HepG2 (cell line): ENCODE measurements around the gene ILKAP. TPM values are rescaled to one million over a fixed set of nuclear protein-coding genes. Genes with fewer than 3 reads are reported as not detected.

Experiments used
- CEBPB ChIP-seq: IDR thresholded peaks from 2 replicates; pipeline ENCODE4 v1.6.1; 2011; ENCODE audit warnings: low read depth, low read length, improper control_type of control experiment, borderline replicate concordance
- FOXA1 ChIP-seq, 2 experiments: fragments of 450-650 bp in 1 of 2; sonication (generic) in 1 of 2; formaldehyde crosslinking in 1 of 2; IDR thresholded peaks; 2 replicates each; pipeline versions ENCODE4 v1.4.0 to v1.6.1; 2016 to 2020; ENCODE audit warnings: missing genetic modification reagents in 1 of 2
- GPN1 ChIP-seq: sonication (generic); formaldehyde crosslinking; IDR thresholded peaks from 2 replicates; pipeline ENCODE4 v1.5.1; 2020; ENCODE audit warnings: missing genetic modification reagents, borderline replicate concordance
- KLF11 ChIP-seq: IDR thresholded peaks from 2 replicates; pipeline ENCODE4 v1.6.1; 2016; ENCODE audit warnings: missing compliant biosample characterization
- MZF1 ChIP-seq: sonication (generic); formaldehyde crosslinking; IDR thresholded peaks from 2 replicates; pipeline ENCODE4 v1.8.1; 2023; ENCODE audit warnings: mild to moderate bottlenecking, missing genetic modification reagents, borderline replicate concordance
- NFKB2 ChIP-seq: sonication (generic); formaldehyde crosslinking; IDR thresholded peaks from 2 replicates; pipeline ENCODE4 v1.4.0; 2020; ENCODE audit warnings: missing genetic modification reagents, borderline replicate concordance
- PAX8 ChIP-seq: sonication (generic); formaldehyde crosslinking; IDR thresholded peaks from 2 replicates; pipeline ENCODE4 v1.8.0; 2022; ENCODE audit warnings: mild to moderate bottlenecking, missing genetic modification reagents, borderline replicate concordance
- PAXIP1 ChIP-seq: sonication (generic); formaldehyde crosslinking; conservative IDR thresholded peaks from 2 replicates; pipeline ENCODE4 v1.4.0; 2020; ENCODE audit warnings: mild to moderate bottlenecking, missing genetic modification reagents, moderate library complexity
- SIX4 ChIP-seq: sonication (generic); formaldehyde crosslinking; IDR thresholded peaks from 2 replicates; pipeline ENCODE4 v1.4.0; 2020; ENCODE audit warnings: missing genetic modification reagents
- SNRNP70 ChIP-seq: fragments of 200-400 bp; formaldehyde crosslinking; IDR thresholded peaks from 2 replicates; pipeline ENCODE4 v1.6.1; 2017; ENCODE audit warnings: mild to moderate bottlenecking, low read depth, low read length, moderate library complexity
- SP140L ChIP-seq: sonication (generic); formaldehyde crosslinking; IDR thresholded peaks from 2 replicates; pipeline ENCODE4 v1.4.0; 2020; ENCODE audit warnings: missing genetic modification reagents, borderline replicate concordance
- TFDP2 ChIP-seq: sonication (generic); formaldehyde crosslinking; IDR thresholded peaks from 2 replicates; pipeline ENCODE4 v1.4.0; 2020; ENCODE audit warnings: missing genetic modification reagents
- ZNF251 ChIP-seq: sonication (generic); formaldehyde crosslinking; IDR thresholded peaks from 2 replicates; pipeline ENCODE4 v1.9.0; 2021; ENCODE audit warnings: mild to moderate bottlenecking, missing genetic modification reagents
- ZNF331 ChIP-seq: sonication (generic); formaldehyde crosslinking; IDR thresholded peaks from 2 replicates; pipeline ENCODE4 v1.4.0; 2020; ENCODE audit warnings: missing genetic modification reagents
- ZNF446 ChIP-seq: sonication (generic); formaldehyde crosslinking; IDR thresholded peaks from 2 replicates; pipeline ENCODE4 v1.5.0; 2020; ENCODE audit warnings: mild to moderate bottlenecking, missing genetic modification reagents
- ZNF607 ChIP-seq: sonication (generic); formaldehyde crosslinking; IDR thresholded peaks from 2 replicates; pipeline ENCODE4 v1.5.1; 2020; ENCODE audit warnings: missing genetic modification reagents, mild to moderate bottlenecking, borderline replicate concordance
- ZNF646 ChIP-seq: sonication (generic); formaldehyde crosslinking; IDR thresholded peaks from 2 replicates; pipeline ENCODE4 v1.9.0; 2021; ENCODE audit warnings: mild to moderate bottlenecking, missing genetic modification reagents
- ZSCAN31 ChIP-seq: sonication (generic); formaldehyde crosslinking; IDR thresholded peaks from 2 replicates; pipeline ENCODE4 v1.5.0; 2020; ENCODE audit warnings: low read depth, mild to moderate bottlenecking, missing genetic modification reagents
- polyA plus RNA-seq, 8 experiments: library from polyadenylated mRNA; depleted of rRNA in 3 of 8; stranded (reverse) in 7 of 8; unstranded in 1 of 8; fragments of >200 nt; fragmentation: Illumina TruSeq in 4 of 8; extraction: Trizol in 4 of 8; gene quantifications; 2 replicates each; pipeline versions ENCODE4 v1.2.1 to v1.2.3, GENCODE V29; 2011 to 2016; ENCODE audit warnings: low read depth in 4 of 8, missing spikeins in 1 of 8, mixed read lengths in 1 of 8; ENCODE audit not compliant: insufficient read depth in 1 of 8
- total RNA-seq, 5 experiments: library from RNA; depleted of rRNA; stranded (reverse); fragments of >200 nt; fragmentation: Illumina TruSeq; extraction: Trizol; gene quantifications; 2 replicates each; pipeline ENCODE4 v1.2.3, GENCODE V29; 2016; ENCODE audit warnings: low read depth in 1 of 5

ILKAP gene
- total and polyA plus RNA-seq, 2 of the 13 experiments (the other 11 are each of a cell fraction or from before 2014, with no cell fraction given): 29.6 to 33.1 TPM

- TF ChIP-seq ZNF646 (CRISPR knock-in tag): no peak
- 0 out of 2 replicates have a peak, but pooled peaks have one; percentile 36 for TF ChIP-seq SP140L (CRISPR knock-in tag)
- TF ChIP-seq FOXA1 (IDR thresholded peaks at IDR 0.05): no peak
- no peak for TF ChIP-seq FOXA1 (CRISPR knock-in tag; IDR thresholded peaks at IDR 0.05)
- TF ChIP-seq PAX8 (CRISPR knock-in tag): no peak
- no peak for TF ChIP-seq ZNF331
- no peak for TF ChIP-seq ZNF446 (CRISPR knock-in tag)
- TF ChIP-seq CEBPB: no peak
- no peak for TF ChIP-seq GPN1 (CRISPR knock-in tag)
- TF ChIP-seq PAXIP1 (CRISPR knock-in tag): 0 out of 2 replicates have a peak, but pooled peaks have one; percentile 40
- TF ChIP-seq MZF1: no peak
- TF ChIP-seq NFKB2 (CRISPR knock-in tag): no peak
- no peak; the same call in 1 of the 2 replicates for TF ChIP-seq TFDP2 (CRISPR knock-in tag)
- TF ChIP-seq ZSCAN31 (CRISPR knock-in tag): no peak
- no peak; the same call in 1 of the 2 replicates for TF ChIP-seq KLF11 (CRISPR knock-in tag)
- no peak for TF ChIP-seq SNRNP70
- TF ChIP-seq ZNF607 (CRISPR knock-in tag): peak; percentile 55; the same call in 1 of the 2 replicates
- TF ChIP-seq ZNF251 (CRISPR knock-in tag): no peak
- TF ChIP-seq SIX4 (CRISPR knock-in tag): no peak
Observed at GRCh38 chr2:238242731-238243495, 39.4 kb upstream of the ILKAP start (continued).
